HCT116 (cell line): Measurements from ENCODE around the gene OLFML2A.

Experiments used
- POLR2A ChIP-seq: IDR thresholded peaks from 2 replicates; pipeline ENCODE4 v1.7.0; 2011; ENCODE audit warnings: borderline replicate concordance; ENCODE audit not compliant: insufficient read depth, insufficient read length; ENCODE audit errors: extremely low read depth
- POLR2AphosphoS5 ChIP-seq: IDR thresholded peaks from 2 replicates; pipeline ENCODE4 v1.6.1; 2011; ENCODE audit warnings: mild to moderate bottlenecking, low read depth, low read length, moderate library complexity
- TCF7L2 ChIP-seq: IDR thresholded peaks from 2 replicates; pipeline ENCODE4 v1.7.0; 2011; ENCODE audit warnings: borderline replicate concordance, inconsistent platforms; ENCODE audit not compliant: insufficient read depth, insufficient read length; ENCODE audit errors: extremely low read depth
- ZFX ChIP-seq: fragments of 450-650 bp; IDR thresholded peaks from 2 replicates; pipeline ENCODE4 v1.6.1; 2017
- TF ChIP-seq, protein P1 (sequence below), 3 experiments: fragments of 200-600 bp in 1 of 3; sonication (generic) in 1 of 3; IDR thresholded peaks in 2 of 3; conservative IDR thresholded peaks in 1 of 3; 2 replicates each; pipeline ENCODE4 v1.5.1; 2012 to 2017; ENCODE audit warnings: low read depth in 2 of 3, low read length in 2 of 3, antibody characterized with exemption in 1 of 3, borderline replicate concordance in 1 of 3, control low read depth in 1 of 3, mild to moderate bottlenecking in 1 of 3, mixed read lengths in 1 of 3, mixed run types in 1 of 3, moderate library complexity in 1 of 3; ENCODE audit not compliant: insufficient read depth in 1 of 3

DNA sequence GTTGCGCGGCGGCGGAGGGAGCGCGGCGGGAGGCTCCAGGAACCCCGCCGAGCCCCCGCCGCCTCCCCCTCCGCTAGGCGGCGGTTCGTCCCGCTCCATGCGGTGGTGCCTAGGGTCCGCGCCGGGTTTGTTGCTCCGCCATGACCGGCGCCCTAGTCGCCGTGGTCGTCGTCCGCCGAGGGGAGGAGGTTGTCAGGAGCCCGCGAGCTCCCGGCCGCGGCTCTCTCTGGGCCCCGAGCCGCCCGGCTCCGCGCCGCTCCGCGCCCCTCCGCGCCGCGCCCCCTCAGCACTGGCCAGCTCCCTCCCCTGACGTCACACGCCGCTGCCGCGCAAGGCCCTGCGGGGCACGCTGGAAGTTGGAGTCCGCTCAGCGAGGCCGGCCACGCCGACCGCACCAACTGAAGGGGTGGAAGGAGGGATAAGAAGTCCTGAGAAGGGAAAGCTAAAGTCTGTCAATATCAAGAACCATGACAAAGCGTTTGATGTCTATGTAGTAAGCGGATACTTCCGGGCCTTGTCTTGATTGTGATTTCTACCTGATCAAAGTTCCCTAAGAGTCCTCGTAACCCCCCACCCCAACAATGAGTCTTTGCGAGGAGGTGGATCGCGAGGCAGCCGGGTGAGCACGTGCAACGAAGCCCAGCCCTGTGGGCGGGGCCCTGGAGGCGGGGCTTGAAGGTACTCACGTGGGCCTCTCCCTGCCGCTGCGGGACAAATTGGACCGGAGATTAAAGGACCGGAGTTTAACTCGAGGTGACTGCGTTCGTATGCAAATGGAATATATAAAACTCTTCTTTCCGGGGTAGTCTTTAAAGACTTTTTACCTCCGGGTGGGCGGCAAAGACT is 5.7 kb upstream of the OLFML2A start, which contains the start of gene NR6A1:
- peak; percentile 47 for TF ChIP-seq POLR2A
- peak; percentile 71 for TF ChIP-seq POLR2AphosphoS5
- peak; percentile 28; the same call in 1 of the 2 replicates for TF ChIP-seq ZFX
- TF ChIP-seq TCF7L2 = no peak
- TF ChIP-seq, protein P1, sequence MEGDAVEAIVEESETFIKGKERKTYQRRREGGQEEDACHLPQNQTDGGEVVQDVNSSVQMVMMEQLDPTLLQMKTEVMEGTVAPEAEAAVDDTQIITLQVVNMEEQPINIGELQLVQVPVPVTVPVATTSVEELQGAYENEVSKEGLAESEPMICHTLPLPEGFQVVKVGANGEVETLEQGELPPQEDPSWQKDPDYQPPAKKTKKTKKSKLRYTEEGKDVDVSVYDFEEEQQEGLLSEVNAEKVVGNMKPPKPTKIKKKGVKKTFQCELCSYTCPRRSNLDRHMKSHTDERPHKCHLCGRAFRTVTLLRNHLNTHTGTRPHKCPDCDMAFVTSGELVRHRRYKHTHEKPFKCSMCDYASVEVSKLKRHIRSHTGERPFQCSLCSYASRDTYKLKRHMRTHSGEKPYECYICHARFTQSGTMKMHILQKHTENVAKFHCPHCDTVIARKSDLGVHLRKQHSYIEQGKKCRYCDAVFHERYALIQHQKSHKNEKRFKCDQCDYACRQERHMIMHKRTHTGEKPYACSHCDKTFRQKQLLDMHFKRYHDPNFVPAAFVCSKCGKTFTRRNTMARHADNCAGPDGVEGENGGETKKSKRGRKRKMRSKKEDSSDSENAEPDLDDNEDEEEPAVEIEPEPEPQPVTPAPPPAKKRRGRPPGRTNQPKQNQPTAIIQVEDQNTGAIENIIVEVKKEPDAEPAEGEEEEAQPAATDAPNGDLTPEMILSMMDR (IDR thresholded peaks at IDR 0.05 in 2 of 3, conservative IDR thresholded peaks at IDR 0.05 in 1 of 3; ENCODE audit: borderline replicate concordance in 1 of 3, insufficient read depth in 1 of 3, low read depth in 2 of 3, low read length in 2 of 3) = 0 out of 6 replicates have a peak, but pooled peaks of 1 of the 3 experiments have one; percentile 8
